HG02852 (cell line): ENCODE results near the gene ATP5F1D.

Source experiments
- ATAC-seq: cut with Tn5 transposase; IDR thresholded peaks from one replicate; pipeline ENCODE4 v1.9.1; 2021; ENCODE audit warnings: mild to moderate bottlenecking, moderate library complexity; ENCODE audit not compliant: unreplicated experiment

Gene ATP5F1D

DNA sequence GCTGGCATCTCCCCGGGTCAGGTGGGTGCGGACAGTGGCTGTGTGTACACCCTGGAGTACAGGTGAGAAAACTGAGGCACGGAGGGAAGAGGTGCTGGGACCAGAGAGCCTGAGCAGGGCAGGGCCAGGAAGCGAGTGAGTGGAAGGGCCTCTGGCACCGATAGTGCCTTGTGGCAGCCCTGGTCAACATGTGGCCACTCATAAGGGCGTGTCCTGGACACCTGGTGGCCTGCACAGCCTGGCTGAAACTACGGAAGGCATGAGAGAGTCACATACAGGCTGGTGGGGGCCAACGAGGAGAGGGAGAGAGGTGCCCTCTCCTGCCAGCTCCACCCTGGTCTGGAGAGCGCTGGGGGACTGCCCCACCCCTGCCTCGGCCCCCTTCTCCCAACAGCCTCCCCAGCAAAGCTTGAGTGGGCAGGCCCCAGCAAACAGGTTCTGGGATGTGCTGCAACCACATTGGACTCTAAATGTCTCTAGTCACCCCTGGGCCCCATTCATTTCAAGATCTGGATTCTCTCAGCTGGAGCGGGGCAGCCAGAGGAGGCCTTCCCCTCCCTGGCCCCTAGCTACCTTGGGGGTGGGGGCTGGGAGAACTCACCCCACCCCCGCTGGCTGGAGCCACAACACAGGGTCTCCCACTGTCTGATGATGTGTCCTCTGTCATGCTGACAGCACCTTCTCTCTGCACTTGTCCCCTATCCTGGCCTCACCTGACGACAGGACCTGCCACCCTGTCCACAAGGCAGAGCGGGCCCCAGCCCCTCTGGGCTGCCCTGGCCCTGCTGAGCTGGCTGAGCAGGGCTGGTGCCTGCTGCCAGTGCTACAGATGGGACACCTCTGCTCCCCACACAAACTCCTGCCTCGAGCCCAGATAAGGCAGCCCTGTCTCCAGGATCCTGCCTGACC, 9.6 kb upstream of the ATP5F1D start:
- no peak for ATAC-seq

DNA sequence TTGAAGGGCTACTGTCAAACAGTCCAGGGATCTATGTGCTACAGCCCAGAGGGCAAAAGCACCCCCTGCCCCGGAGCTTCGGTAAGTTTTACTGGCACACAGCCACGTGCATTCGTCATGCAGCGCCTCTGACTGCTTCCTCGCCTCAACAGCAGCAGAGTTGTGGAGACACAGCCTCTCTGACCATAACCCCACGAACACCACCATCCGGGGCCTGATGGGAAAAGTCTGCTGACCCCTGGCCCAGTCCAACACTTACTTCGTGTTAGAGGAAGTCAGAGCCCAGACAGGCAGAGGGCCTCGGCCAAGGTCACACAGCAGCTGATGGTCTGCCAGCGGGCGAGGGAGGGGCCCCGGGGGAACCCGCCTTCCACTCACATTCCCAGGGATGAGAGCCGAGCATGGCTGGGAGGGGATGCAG, 8.9 kb upstream of the ATP5F1D start:
- ATAC-seq = no peak

DNA sequence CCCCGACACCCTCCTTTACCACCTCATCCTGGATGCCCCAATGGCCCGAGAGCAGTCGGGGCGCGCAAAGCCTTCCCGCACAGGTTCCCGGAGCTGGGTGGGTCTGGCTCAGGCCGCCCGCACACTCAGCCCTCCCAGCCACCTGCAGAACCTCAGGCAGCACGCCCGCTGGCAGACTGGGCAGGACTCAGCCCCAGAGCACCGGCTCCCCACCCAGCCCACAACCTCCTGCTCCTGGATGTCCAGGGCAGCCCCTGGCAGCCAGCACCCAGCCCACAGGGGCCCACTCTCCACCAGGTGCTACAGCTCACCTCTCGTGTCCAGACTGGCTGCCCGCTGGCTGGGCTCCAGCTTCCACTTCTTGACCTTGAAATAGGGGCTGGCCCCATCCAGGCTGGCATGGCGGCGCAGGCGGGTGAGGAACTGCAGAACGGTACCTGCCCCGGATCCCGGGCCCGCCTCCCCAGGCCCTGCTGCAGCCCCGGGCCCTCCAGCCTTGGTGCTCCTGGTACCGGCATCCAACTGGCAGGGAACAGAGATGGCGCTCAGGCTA, 8.4 kb upstream of the ATP5F1D start:
- ATAC-seq = no peak

DNA sequence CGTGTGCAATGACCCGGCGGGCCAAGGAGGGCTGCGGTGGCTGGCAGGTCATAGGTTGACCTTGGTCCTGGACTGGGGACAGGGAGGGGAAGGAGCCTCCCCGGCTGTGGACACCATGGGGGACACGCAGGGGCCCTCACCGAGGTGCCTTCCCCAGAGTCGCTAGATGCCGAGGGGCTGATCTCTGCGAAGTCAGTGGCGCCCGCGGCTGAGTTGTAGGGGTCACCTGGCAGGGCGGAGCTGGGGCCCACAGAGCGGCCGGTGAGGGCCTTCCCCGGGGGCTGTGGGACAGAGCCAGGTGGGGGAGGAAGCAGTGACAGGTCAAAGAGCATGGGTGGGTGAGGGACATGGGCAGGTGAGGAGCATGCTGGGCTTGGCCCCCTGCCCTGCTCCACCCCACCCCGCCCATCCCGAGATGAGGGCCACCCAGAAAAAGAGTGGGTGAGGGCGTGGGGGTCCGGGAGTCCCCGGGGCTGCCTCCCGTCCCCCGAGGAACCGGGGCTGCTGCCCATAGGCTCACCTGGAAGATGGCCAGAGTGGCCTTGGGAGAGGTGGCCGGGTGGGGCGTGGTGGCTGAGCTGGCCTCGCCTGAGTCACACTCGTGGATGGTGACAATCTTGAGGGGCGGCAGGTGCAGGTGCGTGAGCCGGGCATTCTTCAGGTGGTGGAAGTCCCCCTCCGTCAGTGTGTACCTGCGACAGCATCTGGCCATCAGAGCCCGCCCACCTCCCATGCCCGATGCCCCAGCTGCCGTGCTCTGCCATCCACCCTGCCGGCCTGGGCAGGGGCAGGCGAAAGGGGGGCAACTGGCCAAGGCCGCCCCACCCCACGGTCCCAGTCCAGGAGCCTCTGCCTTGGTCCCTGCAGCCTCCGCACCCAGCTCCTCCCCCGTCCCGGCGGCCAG, 7.2 kb upstream of the ATP5F1D start:
- ATAC-seq = no peak

DNA sequence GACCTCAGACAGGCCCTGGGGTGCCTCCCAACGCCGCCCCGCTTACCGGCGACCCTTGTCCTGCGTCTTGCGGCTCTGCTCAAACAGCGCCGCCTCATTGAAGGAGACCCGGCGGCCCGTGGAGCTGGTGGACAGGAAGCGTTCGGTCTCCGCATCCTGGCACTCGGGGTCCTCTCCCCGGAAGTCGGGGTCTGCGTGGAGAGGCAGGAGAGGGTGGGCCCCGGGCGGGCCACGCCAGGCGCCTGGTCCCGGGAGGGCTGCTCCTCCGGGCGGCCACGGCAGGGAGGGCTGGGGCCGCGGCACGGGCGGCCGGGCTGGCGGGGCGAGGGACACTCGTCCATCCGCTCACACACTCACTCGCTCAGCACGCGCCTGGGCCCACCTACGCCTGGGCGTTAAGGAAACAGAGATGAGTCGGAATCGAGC, 6.6 kb upstream of the ATP5F1D start:
- ATAC-seq = no peak

DNA sequence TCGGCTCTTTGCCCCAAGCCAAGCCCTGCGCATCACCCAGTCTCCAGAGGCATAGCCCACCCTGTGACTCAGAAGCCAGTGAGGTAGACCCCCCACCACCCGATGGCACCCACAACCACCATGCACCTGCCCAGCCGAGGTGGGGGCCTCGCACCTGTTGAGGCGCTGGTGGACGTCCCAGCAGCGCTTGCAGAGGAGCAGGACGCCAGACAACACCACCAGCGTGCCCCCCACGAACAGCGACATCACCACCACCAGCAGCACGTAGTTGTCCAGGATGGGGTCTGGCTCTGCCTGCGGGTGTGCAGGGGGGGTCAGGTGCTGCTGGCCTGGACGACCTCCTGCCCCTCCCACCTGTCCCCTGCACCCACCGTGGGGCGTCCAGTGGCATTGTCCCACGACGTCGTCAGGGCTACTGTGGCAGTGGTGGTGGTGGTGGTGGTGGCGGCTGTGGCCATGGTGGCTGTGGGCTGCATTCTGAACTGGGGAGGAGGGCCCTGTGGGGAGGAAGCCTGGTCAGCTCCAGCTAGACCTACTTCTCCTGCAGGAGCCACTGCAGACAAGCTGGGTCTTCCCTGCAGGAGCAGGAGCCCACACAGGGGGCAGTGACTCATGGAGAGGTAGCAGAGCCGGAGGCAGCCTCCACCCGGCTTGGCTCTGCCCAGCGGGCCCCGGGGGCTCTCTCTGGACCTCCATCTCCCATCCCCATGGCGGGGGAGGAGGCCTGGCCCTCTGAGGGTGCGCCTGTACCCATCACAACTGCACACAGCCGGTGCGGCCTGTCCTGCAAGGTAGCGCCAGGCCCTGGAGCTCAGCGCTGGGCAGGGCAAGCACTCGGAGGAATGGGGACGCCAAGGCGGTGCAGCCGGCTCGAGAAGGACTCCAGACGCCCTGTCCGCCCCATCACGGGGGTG, 5.7 kb upstream of the ATP5F1D start:
- no peak for ATAC-seq

DNA sequence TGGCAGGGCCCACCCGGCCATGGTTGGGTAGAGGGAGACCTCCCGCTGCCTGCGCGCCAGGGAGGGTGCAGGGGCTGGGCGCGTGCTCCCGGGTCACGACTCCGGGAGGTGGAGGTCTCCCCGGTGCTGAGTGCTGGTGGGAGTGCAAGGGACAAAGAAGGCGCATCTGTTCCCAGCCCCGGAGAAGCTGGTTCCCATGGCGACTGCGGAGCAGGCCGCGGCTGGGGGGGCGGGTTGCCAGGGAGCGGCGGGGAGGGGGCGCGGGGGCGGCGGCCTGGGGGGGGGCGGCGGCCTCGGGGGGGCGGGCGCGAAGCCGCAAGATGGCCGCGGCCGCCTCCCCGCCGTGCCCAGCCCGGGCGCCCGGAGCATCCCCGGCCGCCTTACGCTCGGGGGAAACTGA, 5.0 kb upstream of the ATP5F1D start:
- no peak for ATAC-seq

DNA sequence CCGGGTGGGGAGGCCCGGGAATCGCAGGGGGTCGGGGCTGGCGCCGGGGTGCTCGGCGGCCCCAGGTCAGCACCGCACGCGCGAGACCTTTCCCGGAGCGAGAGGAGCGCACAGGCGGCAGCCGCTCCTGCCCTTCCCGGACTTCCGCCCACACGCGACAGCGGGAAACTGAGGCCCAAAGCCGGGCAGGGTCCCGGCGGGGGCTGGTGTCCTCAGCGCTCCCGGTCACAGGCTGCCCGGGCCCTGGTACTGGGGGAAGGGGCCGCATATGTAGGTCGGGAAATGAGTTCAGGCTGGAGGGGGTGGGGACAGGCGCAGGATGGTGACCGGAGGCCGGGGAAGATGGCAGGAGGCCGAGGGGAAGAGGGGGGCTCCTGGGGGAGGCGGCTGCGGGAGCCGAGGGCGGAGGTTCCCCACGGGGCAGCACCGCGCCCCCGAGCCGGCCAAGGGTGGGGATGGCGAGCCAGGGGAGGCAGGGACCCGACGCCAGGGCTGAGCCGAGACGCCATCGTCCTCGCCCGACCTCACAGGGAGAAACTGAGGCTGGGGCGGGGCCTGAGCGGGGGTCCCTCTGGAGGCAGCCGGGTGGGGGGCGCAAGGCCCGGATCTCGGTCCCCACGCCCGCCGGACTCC, 4.4 kb upstream of the ATP5F1D start:
- ATAC-seq = no peak

DNA sequence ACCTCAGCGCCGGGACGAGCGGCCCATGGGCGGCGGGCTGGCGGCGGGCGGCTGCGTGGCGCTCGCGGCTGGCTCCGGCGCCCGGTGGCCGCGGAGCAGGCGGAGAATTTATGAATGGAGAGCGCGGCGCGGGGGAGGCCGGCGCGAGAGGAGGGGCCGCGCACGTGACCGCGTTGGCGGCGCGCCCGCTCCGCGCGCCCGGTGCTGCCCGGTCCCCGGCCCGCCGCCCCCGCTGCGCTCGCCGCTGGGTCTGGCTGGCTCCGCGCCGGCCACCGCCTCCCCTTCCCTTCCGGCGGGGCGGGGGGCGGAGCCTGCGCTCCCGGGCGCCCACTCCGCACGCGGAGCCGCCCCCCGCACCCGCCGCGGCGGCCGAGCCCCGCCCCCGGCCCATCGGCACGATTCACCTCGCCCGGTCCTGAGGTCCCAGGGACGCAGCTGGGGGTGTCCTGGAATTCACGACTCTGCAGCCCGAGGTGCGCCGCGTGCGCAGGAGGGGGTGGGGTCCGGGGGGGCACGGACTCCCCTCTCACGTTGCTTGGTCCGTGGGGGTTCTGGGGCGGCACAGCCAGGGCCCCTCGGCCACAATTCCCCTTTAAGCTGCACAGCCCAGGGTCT, 3.7 kb upstream of the ATP5F1D start, which contains the start of gene CBARP:
CBARP (minus strand) TSS at position 252 of the 615 bp plus-strand sequence. CDS start 1,905 bp downstream, outside the sequence.
- no peak for ATAC-seq

DNA sequence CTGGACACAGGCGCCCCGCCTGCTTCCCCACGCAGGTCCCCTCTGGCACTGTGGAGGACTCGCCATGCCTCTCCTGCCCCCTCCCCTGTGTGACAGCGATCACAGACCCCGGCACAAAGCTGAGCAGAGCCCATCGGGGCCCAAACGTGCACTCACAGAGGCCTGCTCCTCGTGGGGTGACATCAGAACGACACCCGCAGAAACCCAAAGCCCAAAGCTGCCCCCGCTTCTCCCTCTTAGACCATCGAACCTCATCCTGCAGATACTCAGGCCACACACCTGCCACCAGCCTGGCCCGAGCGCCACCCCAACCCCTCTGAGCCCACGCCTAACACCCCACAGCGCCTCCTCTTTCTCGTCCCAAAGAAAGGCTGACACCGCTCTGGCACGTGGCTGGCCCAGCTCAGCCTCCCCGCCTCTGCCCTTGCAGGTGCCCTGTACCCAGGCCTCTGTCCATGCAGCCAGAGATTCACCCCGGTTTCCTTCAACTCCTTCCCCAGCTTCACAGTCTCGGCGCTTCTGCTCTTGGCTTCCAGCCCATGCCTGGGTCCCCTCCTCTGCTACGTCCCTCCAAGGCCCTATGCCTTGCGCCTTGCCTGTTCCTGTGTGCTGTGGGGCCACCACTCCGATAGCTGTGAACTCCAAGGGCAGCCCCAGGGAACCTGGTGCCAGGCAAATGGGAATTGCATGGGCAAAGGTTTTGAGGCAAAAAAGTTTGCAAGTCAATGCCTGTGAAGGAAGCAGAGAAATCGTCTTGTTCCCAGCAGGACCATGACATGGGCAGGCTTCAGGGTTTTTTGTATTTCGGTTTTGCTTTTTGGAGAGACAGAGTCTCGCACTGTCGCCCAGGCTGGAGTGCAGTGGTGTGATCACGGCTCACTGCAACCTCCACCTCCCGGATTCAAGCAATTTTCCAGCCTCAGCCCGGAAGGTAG, 2.9 kb upstream of the ATP5F1D start:
- no peak for ATAC-seq

DNA sequence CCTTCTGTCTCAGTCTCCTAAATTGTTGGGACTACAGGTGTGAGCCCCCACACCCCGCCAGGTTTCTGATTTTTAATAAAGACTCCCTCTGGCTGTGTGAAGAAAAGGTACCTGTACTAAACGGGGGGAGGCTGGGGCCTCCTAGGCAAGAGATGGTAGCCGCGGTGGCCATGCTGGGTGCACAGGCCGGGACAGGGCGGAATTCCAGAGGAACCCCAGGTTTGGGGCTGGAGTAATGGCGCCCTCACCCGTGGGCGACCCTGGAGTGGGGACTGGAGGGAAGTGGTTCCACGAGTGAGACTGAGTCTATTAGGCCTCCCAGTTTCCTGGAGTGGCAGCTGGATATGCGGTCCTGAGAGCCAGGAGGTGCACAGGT, 2.1 kb upstream of the ATP5F1D start:
- ATAC-seq = no peak

DNA sequence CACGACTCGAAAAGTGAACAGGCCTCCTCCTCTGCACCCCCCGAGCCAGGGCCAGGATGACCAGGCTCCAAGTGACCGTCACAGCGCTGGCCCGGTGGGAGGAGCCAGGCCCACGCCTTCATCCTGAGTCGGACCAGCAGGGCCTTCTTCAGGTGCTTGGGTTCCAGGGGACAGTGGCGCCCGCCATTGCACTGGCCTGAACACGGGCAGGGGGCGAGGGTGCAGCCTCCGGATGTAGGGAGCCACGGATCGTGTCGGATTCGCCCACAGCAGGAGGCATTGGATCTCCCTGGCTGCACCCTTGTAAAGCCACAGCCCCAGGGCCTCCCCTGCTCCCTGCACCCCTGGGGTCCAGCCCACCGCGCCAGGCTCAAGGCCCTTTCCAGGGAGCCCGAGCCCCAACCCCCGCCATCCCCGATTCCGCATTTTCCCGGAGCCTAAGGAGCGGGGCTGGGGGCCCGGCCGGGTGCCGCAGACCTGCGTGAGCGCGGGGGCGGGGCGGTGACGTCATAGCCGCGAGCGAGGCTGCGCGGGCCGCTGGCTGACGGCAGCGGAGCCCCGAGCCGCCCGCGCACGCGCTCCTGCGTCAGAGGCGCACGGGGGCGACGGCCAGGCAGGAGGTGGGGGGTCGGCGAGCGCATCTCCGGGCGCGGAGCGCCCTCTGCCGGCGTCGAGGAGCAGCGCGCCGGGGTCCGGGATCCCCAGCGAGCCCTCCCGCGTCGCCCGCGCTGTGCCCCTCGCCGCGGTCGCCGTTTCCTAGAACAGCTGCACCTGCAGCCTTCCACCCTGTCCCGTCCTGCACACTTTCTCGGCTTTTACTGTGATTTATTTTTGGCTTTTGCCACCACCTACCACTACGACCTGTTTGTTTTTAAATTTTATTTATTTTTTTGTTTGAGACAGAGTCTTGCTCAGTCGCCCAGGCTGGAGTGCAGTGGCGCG, 1.5 kb upstream of the ATP5F1D start:
- peak; percentile 37 for ATAC-seq

DNA sequence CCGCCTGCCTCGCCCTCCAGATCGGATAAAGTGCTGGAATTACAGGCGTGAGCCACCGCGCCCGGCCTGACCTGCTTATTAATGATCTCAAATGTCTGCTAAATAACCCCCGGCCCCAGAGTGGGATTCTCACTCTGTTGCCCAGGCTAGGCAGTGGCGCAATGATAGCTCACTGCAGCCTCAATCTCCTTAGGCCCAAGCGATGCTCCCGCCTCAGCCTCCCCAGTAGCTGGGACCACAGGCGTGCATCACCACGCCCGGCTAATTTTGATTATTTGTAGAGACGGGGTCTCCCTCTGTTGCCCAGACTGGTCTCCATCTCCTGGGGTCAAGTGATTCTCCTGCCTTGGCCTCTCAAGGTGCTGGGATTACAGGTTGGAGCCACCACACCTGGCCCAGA, 626 bp upstream of the ATP5F1D start:
- ATAC-seq = no peak

DNA sequence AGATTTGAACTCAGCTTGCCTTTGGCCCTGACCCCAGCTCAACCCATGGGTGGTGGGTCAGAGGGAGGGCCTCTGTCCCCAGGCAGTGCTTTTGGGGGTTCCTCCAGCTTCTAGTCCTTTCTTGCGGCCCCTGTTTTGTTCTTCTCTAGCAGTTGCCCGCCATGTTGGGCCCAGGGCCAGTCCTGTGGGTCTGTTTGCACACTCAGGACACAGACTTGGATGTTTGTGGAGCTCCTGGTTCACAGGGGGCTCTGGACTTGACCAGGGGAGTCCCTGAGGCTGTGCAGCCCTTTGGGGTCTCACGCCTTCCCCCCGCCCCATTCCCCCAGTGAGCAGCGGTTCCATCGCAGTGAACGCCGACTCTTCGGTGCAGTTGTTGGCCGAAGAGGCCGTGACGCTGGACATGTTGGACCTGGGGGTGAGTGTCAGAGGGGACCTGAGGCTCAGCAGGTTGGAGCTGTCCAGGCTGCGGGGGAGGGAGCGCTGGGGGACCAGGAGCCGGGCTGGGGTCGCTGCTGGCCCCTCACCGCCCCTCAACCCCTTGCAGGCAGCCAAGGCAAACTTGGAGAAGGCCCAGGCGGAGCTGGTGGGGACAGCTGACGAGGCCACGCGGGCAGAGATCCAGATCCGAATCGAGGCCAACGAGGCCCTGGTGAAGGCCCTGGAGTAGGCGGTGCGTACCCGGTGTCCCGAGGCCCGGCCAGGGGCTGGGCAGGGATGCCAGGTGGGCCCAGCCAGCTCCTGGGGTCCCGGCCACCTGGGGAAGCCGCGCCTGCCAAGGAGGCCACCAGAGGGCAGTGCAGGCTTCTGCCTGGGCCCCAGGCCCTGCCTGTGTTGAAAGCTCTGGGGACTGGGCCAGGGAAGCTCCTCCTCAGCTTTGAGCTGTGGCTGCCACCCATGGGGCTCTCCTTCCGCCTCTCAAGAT, 2.5 kb downstream of the ATP5F1D start:
- no peak for ATAC-seq

DNA sequence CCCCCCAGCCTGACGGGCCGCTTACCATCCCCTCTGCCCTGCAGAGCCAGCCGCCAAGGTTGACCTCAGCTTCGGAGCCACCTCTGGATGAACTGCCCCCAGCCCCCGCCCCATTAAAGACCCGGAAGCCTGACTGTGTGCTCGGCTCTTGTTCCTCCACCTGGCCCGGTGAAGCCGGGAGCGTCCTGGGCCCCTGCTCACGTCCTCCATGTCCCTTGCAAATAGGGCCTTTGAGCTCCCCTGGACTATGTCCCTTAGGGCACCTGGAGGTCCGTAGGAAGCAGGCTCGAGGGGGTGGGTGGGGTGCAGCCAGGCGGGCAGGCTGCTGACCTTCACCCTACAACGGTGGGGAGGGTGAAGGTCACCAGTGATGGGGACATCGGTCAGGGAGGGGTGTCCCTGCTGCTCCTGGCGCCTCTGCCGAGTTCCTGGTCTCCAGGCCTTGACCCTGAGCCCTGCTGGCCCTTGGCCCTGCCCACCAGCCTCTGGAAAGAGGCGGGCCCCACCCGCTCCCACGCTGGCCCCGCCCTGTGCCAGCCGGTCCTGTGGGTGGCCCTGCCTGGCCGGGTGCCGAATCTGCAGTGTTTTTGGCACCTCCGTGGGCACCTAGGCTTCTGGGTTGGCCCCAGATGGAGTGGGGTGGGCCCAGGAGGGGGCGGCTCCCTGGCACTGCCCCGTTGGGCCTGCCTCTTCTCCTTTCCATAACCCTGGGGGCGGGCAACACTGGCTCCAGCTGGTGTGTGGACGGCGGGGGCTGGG, 3.3 kb downstream of the ATP5F1D start:
- no peak for ATAC-seq
